GM19328 (cell line): ENCODE measurements around the gene AHRR.

ENCODE experiments used
- ATAC-seq: cut with Tn5 transposase; IDR thresholded peaks from one replicate; pipeline ENCODE4 v1.9.1; 2021; ENCODE audit warnings: mild to moderate bottlenecking, moderate library complexity; ENCODE audit not compliant: unreplicated experiment

AHRR gene

DNA sequence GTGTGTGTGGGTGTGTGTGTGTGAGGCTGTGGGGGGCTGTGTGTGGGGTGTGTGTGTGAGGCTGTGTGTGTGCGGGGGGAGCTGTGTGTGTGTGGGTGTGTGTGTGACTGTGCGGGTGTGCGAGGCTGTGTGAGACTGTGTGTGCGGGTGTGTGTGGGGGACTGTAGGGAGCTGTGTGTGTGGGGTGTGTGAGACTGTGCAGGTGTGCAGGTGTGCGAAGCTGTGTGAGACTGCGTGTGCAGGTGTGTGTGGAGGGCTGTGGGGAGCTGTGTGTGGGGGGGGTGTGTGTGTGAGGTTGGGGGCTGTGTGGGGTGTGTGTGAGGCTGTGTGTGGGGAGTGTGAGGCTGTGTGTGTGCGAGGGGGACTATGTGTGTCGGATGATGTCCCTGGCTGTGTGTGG lies 23.2 kb downstream of the AHRR start:
- ATAC-seq: no peak

DNA sequence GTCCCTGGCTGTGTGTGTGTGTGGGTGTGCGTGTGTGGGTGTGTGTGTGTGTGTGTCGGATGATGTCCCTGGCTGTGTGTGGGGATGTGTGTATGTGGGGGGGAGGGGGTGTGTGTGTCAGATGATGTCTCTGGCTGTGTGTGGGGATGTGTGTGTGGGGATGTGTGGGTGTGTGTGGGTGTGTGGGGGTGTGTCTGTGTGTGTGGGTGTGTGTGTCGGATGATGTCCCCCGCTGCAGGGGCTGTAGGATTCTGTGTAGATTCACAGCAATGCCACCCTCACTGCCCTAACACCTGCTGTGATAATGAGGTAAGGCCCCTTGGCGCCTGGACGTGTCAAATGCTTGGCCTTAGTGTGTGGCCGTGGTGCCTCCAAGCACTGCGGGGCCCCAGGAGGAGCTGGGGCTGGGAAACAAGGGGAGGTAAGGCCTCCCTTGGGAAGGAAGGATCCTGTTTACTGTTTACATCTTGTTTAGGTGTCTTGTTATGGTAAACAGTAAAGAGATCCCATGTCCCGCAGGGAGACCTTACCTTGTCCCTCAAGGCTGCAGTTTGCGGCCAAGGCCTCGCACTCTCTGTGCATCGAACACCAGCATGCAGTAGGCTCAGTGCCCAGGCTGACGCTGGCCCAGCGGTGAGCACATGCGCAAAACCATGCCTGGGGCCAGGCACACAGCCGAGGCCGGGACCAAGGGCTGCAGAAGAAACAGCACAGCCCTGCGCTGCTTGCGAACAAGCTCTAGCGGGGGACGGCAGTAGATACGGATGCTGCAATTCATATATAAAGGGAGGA lies 24.1 kb downstream of the AHRR start:
- no peak for ATAC-seq

GRCh38 chr5:346229-346935 lies 24.9 kb downstream of the AHRR start:
- no peak for ATAC-seq

GRCh38 chr5:347712-348284 lies 26.3 kb downstream of the AHRR start:
- ATAC-seq: no peak

DNA sequence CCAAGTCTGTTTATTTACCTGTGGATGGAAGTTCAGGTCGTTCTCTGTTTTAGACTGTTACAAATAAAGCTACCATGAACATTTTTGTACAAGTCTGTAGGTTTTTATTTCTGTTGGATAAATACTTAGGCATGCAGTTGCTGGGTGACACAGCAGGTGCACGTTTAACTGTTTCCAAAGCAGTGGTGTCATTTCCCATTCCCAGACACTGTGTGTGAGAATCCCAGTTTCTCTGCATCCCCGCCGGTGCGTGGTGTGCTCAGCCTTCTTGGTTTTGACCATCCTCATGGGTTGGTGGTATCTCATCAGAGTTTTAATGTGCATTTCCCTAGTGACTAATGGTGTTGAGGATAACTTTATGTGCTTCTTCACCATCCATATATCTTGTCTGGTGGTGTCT lies 27.2 kb downstream of the AHRR start:
- ATAC-seq: no peak

DNA sequence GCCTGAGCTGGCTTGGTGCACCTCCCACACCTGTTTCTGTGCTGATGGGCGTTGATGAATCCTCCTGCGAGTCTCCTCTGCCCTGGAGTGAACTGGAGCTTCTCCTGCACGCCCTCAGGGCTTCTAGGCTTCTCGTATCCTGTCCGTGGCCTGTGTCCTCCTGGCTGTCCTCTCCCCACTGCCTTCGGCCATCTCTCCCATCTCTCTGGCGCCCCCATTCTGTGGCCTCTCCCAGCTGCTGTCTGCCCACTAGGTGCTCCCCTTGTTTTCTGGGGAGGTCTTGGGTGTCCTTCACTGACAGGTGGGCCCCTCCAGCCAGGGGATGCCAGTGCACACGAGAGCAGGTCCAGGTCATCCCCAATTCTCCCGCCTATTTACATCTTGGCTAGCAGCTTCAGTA lies 28.8 kb downstream of the AHRR start:
- ATAC-seq: no peak

- ATAC-seq: no peak
Observed at GRCh38 chr5:351084-351920, 29.8 kb downstream of the AHRR start.

GRCh38 chr5:351921-352245 lies 30.4 kb downstream of the AHRR start:
- no peak for ATAC-seq

- no peak for ATAC-seq
Observed at GRCh38 chr5:352639-353611, 31.4 kb downstream of the AHRR start.

- no peak for ATAC-seq
Observed at GRCh38 chr5:353612-354580, 32.4 kb downstream of the AHRR start.

DNA sequence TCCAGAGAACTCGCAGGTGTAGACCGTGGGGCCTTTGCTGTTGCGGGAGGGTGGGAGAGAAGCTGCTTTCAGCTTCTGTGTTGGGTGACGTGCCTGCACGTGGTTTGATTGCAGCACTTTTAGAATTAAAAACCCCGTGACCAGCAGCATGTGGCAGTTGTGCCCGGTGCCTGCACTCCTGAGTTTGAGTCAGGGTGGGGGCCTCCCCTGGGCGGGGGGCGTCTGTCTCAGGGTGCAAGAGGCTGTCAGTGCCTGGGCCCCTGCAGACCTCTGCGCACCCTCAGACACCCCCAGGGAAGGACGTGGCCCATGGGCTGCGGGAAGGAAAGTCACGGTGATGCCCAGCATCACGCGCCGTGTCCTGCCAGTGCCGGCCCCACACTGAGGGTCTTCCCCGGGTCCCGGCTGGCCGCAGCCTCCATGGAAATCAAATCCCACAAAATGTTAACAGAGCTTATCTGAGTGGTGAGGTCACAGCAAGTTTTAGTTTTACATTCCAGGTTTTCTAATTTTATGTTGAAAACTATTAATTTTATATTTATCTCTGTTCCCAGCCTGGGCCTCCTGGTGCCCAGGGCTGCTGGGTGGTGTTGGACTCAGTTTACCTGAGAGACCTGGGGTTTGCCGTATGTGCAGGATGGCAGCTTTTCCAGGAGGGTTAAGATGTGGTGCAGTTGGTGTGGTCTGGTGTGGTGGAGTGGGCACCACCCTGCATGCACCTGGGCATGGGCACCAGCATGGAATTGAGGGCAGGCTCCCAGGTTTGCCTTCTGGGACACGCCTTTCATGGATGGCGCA lies 33.3 kb downstream of the AHRR start:
- no peak for ATAC-seq

GRCh38 chr5:355379-355935 lies 33.9 kb downstream of the AHRR start:
- ATAC-seq: no peak

- ATAC-seq: no peak
Observed at GRCh38 chr5:355958-356357, 34.4 kb downstream of the AHRR start.

- ATAC-seq: no peak
Observed at GRCh38 chr5:359301-359897, 37.9 kb downstream of the AHRR start.

DNA sequence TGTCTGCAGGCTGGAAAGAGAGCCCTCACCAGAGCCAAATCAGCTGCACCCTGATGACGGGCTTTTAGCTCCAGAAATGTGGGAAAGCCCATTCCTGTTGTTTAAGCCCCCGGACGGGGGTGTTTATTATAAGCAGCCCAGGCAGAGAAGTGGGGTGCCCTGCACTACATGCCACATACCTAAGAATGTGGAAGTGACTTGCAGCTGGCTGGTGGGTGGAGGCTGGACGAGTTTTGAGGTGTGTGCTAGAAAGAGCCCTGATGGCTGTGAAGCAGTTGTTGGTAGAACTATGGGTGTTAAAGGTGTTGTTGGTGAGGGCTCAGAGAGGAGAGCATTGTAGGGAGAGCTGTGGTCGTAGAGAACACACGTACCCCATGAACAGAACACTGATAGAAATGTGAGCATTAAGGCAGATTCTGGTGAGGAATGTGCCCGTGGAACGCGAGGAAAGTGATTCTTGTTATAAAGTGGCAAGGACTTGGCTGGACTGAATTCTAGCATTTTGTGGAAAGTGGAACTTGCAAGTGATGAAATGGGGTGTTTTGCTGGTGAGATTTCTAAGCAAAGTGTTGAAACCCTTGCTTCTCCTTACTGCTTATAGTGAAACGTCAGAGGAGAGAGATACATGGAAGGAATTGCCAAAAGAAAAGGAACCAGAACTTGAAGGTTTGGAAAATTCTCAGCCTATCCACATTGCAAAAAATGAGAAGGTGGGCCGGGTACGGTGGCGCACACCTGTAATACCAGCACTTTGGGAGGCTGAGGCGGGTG lies 38.9 kb downstream of the AHRR start:
- ATAC-seq: no peak

DNA sequence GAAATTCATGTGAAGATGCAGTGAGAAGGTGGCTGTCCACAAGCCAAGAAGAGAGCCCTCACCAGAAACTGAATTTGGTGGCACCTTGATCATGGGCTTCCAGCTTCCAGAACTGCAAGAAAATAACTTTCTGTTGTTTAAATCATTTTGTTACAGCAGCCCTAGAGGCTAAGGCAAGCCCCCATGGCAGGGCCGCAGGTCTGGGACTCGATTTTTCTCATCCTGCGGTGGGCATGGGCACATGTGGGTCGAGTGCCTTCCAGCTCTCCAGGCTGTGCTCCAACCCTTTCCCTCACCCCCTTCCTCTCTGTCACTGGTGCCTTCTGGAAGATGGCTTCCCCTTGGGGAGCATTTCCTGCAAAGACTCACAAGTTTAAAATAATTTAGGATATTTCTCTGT lies 40.7 kb downstream of the AHRR start:
- no peak for ATAC-seq
